ENCODE results near the gene PTGES.
"Not testable (repeated sequence)": the region's sequence is repeated elsewhere in the genome, so short reads cannot be mapped to it uniquely, and the experiment has no call there.

PTGES gene

DNA sequence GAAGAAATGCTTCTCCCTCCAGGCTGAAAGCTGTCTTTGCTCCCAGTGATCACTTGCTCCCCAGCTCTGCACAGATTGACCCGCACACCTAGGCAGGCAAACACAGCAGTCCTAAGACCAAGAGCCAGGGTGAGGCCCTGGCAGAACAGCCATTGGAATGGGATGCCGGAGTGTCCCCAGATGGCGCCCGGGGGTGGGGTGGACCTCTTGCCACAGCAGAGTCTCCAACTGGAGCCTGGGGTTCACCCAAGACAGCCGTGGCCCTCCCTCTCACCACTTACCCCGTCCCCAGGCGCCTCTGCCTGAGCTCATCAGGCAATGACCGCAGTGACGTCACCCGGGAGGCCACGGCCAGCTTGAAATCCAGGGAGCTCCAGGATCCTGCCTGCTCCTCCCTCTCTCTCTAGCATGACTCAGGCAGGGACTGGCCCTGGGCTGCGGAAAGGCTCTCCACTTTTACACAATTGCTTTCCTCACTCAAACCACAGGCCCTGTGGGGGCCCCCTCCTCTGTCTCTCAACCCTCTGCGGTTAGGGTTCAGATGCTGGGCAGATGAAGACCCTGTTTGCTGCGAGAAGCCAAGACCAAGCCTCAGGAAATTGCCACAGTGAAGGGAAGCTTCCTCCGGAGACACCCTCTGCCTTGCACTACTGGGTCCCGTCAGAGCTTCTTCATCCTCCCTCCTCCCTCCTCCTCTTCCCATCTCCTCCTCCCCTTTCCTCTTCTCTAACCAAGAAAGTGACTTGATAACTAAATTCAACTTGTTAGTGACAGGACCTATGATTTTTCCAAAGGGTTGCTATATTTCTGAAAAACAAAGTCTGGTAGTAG, 24.3 kb upstream of the PTGES start:
- TF ChIP-seq, protein P1, sequence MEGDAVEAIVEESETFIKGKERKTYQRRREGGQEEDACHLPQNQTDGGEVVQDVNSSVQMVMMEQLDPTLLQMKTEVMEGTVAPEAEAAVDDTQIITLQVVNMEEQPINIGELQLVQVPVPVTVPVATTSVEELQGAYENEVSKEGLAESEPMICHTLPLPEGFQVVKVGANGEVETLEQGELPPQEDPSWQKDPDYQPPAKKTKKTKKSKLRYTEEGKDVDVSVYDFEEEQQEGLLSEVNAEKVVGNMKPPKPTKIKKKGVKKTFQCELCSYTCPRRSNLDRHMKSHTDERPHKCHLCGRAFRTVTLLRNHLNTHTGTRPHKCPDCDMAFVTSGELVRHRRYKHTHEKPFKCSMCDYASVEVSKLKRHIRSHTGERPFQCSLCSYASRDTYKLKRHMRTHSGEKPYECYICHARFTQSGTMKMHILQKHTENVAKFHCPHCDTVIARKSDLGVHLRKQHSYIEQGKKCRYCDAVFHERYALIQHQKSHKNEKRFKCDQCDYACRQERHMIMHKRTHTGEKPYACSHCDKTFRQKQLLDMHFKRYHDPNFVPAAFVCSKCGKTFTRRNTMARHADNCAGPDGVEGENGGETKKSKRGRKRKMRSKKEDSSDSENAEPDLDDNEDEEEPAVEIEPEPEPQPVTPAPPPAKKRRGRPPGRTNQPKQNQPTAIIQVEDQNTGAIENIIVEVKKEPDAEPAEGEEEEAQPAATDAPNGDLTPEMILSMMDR (conservative IDR thresholded peaks at IDR 0.05; ENCODE audit: low read depth, low read length): no peak
- H3K4me3 ChIP-seq (ENCODE audit: low read length): peak overlapping the region; percentile 20
- peak; percentile 99 for DNase-seq (ENCODE audit: low read depth)

DNA sequence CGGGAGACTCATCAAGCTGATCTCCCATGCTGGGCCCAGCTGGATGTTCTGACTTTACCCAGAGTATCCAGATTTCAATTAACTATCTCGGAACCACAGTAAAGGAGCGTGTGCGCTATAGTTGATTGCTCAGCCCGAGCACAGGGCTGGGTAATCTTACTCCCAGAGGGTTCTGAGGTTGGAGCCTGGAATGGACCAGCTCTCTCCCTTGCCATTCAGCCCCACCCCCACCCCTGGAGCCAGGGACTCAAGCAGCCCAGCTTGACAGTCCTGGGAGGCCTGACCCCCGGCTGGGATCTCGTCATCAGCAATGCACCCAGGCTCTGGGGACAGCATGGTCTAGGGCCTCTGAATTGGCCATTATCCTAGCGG, 23.7 kb upstream of the PTGES start:
- TF ChIP-seq, protein P1 (conservative IDR thresholded peaks at IDR 0.05; ENCODE audit: low read depth, low read length): no peak
- no peak for DNase-seq (ENCODE audit: low read depth)
- H3K4me3 ChIP-seq (ENCODE audit: low read length): peak overlapping the region; percentile 20

DNA sequence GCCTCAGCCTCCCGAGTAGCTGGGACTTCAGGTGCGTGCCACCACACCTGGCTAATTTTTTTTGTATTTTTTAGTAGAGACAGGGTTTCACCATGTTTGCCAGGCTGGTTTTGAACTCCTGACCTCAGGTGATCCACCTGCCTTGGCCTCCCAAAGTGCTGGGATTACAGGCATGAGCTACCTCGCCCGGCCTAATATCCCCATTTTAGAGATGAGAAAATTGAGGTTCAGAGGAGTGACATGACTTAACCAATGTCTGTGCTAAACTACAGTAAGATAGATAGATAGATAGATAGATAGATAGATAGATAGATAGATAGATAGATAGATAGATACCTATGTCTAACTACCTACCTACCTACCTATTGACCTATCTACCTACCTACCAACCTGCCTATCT, 23.3 kb upstream of the PTGES start:
- not testable (repeated sequence) for DNase-seq (ENCODE audit: low read depth); H3K4me3 ChIP-seq (ENCODE audit: low read length)

DNA sequence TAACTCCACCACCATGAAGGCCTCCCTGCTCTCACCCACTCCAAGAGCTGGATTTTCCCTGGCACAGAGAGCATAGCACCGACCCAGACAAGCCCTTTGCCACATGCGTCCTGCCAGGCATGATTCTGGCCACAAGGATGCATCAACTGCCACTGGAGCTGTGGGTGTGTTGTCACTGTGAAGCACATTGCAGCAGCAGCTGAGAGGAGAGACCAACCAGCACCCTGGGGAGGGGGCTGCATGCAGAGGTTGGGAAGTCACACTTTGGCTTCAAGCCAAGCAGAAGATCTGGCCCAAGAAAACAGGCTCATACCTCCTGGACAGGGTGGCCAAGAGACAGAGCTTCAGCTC, 22.6 kb upstream of the PTGES start:
- DNase-seq (ENCODE audit: low read depth): no peak
- TF ChIP-seq, protein P1 (conservative IDR thresholded peaks at IDR 0.05; ENCODE audit: low read depth, low read length): no peak
- no peak overlapping the region for H3K4me3 ChIP-seq (ENCODE audit: low read length)

DNA sequence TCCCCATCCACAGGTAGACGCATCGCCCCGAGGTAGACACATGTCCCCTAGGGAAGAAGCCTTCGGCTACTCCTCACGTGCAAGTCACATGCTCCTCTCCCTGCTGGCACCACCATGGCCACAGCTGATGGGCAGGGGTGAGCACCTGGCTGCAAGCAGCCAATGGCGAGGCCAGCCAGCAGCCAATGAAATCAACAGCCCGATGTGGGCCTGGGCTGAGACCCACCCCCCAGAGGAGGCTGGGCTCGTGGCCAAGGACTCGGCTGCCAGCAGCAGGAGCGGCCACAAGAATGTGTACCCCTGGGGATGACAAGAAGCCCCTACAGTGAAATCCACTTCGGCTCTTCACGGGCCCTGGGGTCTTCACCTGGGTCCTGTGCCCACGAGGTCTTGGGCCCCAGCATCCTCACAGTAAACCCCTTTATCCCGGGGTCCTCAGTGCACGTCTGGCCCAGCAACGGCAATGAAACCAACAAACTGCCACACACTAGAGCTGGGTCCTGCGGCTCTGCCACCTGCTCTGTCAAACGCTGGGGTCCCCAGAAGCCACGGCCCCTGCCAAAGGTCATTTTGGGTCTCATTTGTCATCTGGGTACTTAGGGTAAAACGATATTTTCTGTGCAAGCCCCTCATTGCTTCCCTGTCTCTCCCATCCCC, 22.1 kb upstream of the PTGES start:
- no peak for DNase-seq (ENCODE audit: low read depth)
- TF ChIP-seq, protein P1 (conservative IDR thresholded peaks at IDR 0.05; ENCODE audit: low read depth, low read length): no peak
- H3K4me3 ChIP-seq (ENCODE audit: low read length): no peak overlapping the region

DNA sequence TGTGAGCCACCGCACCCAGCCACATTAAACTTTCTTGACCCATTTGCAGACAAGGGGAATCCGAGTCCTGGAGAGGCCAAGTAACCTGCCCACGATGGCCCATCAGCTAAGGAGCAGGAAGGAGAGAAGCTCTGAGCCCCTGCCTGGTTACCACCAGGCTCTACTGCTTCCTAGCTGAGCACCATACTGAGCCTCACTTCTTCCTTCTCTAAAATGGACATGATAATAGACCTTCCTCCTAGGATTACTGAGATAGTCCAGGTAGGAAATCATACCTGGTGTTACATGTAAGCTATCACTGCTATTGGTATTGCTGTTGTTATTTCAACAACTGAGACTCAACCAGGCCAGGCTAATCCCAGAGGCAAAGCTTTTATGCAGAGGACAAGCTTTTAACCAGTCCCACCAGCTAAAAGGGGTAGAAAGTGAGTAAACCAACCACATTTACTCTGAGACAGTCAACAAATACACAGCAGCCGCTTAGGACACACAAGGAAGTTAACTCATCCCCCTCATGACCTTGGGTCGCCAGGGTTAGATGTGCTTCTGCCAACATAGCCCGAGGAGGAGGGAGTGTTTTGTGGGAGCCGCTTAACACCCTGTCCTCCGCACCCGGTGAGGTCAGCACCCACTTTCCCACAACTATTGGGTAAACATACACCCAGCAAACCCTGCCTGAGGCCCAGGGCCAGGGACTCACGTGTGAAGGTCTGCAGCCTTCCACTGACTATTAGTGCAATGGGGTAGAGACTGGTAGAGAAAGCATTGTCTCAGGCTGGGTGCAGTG, 20.6 kb upstream of the PTGES start:
- no peak overlapping the region for H3K4me3 ChIP-seq (ENCODE audit: low read length)
- TF ChIP-seq, protein P1 (conservative IDR thresholded peaks at IDR 0.05; ENCODE audit: low read depth, low read length): no peak
- no peak for DNase-seq (ENCODE audit: low read depth)

DNA sequence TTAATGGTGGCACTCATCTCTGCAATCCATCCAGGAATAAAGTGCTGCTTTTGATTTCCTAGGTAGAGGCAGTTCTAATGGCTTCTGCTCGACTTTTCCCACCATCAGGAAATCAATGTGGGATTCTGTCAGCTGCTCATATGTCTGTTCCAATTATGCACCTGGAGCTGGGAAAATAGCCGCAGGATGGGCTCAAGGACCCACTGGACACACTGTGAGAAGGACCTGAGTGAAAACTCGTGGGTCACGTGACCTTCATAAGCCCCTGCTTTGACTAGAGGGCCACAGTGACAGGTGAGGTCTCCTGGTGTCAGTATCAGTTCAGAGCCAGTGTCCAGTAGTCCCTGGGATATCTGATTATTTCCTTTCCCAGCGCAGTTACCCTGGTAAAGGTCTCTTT, 17.9 kb upstream of the PTGES start:
- no peak overlapping the region for H3K4me3 ChIP-seq (ENCODE audit: low read length)
- TF ChIP-seq, protein P1 (conservative IDR thresholded peaks at IDR 0.05; ENCODE audit: low read depth, low read length): no peak
- no peak for DNase-seq (ENCODE audit: low read depth)
